Measurements from ENCODE around the gene ACE. TPM values are rescaled to one million over a fixed set of nuclear protein-coding genes. Genes with fewer than 3 reads are reported as not detected.

Gene ACE
- total RNA-seq, 1 experiment from 2014 or later, result 5.4 TPM

- no peak overlapping the region for H2AFZ ChIP-seq (ENCODE audit: low read length)
- H3K27ac Mint-ChIP-seq, result no peak overlapping the region
Observed at GRCh38 chr17:63448655-63449054, 28.2 kb upstream of the ACE start.

More at GRCh38 chr17:63448655-63449054, 28.2 kb upstream of the ACE start:
- DNase-seq, result no peak
- no peak overlapping the region for H3K27ac ChIP-seq (ENCODE audit: insufficient read length, low read depth, low read length)
- no peaks in the 10 kb centered on the region; the same call in 1 of the 2 replicates for H3K27me3 ChIP-seq (ENCODE audit: insufficient read depth, low read length)
- no peak overlapping the region for H4K91ac ChIP-seq (ENCODE audit: insufficient read length, low read depth, low read length)
- no CpG with 5 or more reads among the region's 3 CpGs for WGBS (ENCODE audit: extremely low coverage, insufficient read length, low lambda C conversion rate)
- H2AK5ac ChIP-seq (ENCODE audit: insufficient read length, low read length), result no peak overlapping the region
- peaks cover 14% of the 10 kb centered on the region for H3K23me2 ChIP-seq (ENCODE audit: insufficient read length, low read depth, low read length, poor library complexity, severe bottlenecking)
- H4K20me1 ChIP-seq (ENCODE audit: control insufficient read depth, insufficient read depth, insufficient read length), result no peaks in the 10 kb centered on the region
- H3K18ac ChIP-seq (ENCODE audit: insufficient read length, low read depth, low read length), result no peak overlapping the region
- H4K8ac ChIP-seq (replicated peaks; ENCODE audit: insufficient read length, low read depth, low read length), result no peak overlapping the region
- no peak overlapping the region for H3K4ac ChIP-seq (ENCODE audit: low read depth, low read length)
- H3K79me2 ChIP-seq (ENCODE audit: insufficient read depth, low read length), result no peaks in the 10 kb centered on the region
- peaks cover 2 to 3% of the 10 kb centered on the region in 2 experiments; a peak in 3 of 5 replicates for H3K9me3 Mint-ChIP-seq
- H3K4me2 ChIP-seq (ENCODE audit: insufficient read depth, insufficient read length, low read length), result no peak overlapping the region
- H4K5ac ChIP-seq (ENCODE audit: insufficient read length, low read depth, low read length), result no peak overlapping the region
- peaks cover 37% of the 10 kb centered on the region for H3K27me3 Mint-ChIP-seq (ENCODE audit: low read depth)
- TF ChIP-seq CTCF (conservative IDR thresholded peaks at IDR 0.05), result no peak
- no peak overlapping the region for H3K23ac ChIP-seq (ENCODE audit: insufficient read length, low read depth, low read length)
- H3K4me1 Mint-ChIP-seq, result peaks cover 21 to 33% of the 10 kb centered on the region in 2 experiments
- no peak overlapping the region for H3K14ac ChIP-seq (ENCODE audit: insufficient read depth, low read length)
- no peak overlapping the region for H2BK120ac ChIP-seq (ENCODE audit: low read depth, low read length, poor library complexity, severe bottlenecking)
- H3K79me1 ChIP-seq (ENCODE audit: insufficient read depth, low read depth, low read length, poor library complexity, severe bottlenecking), result no peaks in the 10 kb centered on the region
- no peak overlapping the region for H3K56ac ChIP-seq (ENCODE audit: insufficient read length, low read depth, low read length)
- H3K4me1 ChIP-seq (ENCODE audit: insufficient read depth, low read length), result peaks cover 2% of the 10 kb centered on the region; the same call in 1 of the 2 replicates
- H3T11ph ChIP-seq (ENCODE audit: low read length), result no peak overlapping the region
- no peak overlapping the region for H2BK12ac ChIP-seq (ENCODE audit: insufficient read length, low read depth, low read length)
- 0 out of 7 replicates have a peak, but pooled peaks cover 0 to 4% (median 0%) of the 10 kb centered on the region in 3 experiments for H3K36me3 Mint-ChIP-seq (ENCODE audit: insufficient read depth in 1 of 3, low read depth in 3 of 3)
- H3K9ac ChIP-seq (ENCODE audit: extremely low read depth, insufficient read length, low read length), result no peak overlapping the region
- no peak overlapping the region for H3K4me3 Mint-ChIP-seq
- no peak overlapping the region for H2BK5ac ChIP-seq (ENCODE audit: insufficient read length, low read length)
- H2BK15ac ChIP-seq (ENCODE audit: low read depth, low read length), result no peak overlapping the region
- no peaks in the 10 kb centered on the region for H3K9me3 ChIP-seq (ENCODE audit: control insufficient read depth, low read depth, low read length)
- no peak overlapping the region for H2BK20ac ChIP-seq (ENCODE audit: low read depth, low read length, poor library complexity, severe bottlenecking)

All from H9 (cell line).